NOMO-1 treated with dmso at 0.1 percent for 144 hours (cell line): ENCODE results near the gene ZBTB16.
A peak's percentile ranks its signal among the peaks of the same experiment; 100 is the strongest.

Experiments
- DNase-seq: peaks from one replicate; lab custom pipeline; 2025; ENCODE audit not compliant: unreplicated experiment; lab: John Stamatoyannopoulos, UW

ZBTB16 gene, protein sequence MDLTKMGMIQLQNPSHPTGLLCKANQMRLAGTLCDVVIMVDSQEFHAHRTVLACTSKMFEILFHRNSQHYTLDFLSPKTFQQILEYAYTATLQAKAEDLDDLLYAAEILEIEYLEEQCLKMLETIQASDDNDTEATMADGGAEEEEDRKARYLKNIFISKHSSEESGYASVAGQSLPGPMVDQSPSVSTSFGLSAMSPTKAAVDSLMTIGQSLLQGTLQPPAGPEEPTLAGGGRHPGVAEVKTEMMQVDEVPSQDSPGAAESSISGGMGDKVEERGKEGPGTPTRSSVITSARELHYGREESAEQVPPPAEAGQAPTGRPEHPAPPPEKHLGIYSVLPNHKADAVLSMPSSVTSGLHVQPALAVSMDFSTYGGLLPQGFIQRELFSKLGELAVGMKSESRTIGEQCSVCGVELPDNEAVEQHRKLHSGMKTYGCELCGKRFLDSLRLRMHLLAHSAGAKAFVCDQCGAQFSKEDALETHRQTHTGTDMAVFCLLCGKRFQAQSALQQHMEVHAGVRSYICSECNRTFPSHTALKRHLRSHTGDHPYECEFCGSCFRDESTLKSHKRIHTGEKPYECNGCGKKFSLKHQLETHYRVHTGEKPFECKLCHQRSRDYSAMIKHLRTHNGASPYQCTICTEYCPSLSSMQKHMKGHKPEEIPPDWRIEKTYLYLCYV

DNA sequence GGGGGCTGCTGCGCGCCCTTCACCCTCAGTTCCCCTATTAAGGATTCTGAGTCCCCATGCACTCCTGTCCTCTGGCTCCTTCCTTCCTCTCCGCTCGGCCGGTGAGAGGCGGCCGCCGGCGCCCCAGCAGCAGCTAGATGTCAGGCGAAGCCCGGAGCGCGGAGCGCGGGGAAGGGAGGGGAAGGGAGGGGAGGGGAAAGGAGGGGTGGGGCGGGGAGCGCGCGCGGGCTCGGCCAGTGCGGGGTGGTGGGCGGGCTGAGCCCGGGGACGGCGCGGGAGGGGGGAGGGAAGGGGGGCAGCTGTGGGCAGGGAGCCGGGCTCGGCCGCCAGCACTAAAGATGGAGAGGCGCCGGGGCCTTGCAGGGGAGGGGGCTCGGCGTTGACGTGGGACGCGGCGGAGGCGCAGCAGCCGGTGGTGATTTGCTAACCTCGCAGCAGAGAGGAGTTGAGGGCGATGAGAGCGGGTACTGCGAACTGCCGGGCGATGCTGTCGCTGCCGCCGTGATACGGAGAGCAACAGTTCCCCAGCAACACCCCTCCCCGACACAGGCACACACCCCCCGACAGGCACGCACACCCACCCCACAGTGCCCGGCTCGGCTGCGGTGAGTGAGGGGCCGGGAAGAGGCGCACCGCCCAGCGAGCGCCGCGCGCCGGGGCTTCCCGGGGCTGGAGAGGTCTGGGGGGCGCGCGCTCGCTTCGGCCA, at the start of gene ZBTB16:
Gene ZBTB16, plus strand, starts transcription at position 434 of the 706 bp plus-strand sequence. CDS start 3,590 bp downstream, outside the sequence.
- DNase-seq, result peak; percentile 66

GRCh38 chr11:114010931-114011330, 48.6 kb upstream of the ZBTB16 start:
- DNase-seq, result no peak

GRCh38 chr11:114011443-114011842, 48.1 kb upstream of the ZBTB16 start:
- no peak for DNase-seq

DNA sequence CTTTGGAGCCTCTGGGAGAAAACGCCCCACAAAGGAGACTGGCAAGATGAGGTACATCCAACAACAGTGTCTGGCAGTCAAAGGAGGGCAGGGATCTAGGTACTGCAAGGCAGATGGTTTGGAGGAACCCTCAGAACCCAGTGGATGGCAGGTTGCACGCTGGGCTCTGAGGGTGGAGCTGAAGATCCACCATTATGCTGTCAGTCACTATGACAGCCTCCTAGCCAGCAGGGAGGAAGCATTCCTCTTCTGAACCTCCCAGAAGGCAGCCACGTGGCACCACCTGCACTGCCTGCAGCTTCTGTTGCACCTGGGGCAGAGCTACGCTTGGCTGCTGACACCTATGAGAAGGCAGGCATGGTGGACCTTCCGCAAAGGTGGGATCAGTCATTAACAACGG, 44.4 kb upstream of the ZBTB16 start:
- no peak for DNase-seq

DNA sequence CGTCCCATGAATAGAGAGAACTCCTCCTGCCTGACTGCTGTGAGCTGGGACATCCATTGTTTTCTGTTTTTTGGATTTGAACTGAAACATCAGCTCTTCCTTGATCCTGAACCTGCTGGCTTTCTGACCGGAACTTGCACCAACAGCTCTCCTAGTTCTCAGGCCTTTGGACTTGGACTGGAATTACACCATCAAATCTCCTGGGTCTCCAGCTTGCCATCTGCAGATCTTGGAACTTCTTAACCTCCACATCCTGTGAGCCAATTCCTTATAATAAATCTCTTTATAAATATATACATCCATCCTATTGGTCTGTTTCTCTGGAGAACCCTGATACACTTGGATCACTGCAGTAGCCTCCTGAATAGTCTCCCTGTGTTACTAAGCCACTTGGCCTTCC, 42.5 kb upstream of the ZBTB16 start:
- DNase-seq, result no peak

GRCh38 chr11:114017723-114018122, 41.8 kb upstream of the ZBTB16 start:
- DNase-seq, result no peak

DNA sequence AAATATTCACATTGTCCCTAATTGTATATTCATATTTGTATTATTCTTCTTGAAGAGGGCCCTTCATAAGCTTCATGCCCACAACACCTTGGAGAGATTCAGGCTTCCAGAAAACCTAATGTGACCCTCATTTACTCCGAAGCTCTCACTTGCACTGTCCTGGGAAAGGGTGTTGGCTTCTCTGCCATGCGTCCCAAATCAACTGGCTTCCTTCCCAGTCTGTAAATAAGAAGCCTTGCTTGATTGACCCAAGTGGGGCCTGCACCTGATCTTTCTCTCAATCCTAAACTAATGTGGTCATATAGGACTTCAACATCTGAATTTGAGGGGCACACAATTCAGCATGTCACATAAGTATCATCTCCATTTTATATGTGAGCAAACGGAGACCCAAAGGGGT, 40.5 kb upstream of the ZBTB16 start:
- no peak for DNase-seq

DNA sequence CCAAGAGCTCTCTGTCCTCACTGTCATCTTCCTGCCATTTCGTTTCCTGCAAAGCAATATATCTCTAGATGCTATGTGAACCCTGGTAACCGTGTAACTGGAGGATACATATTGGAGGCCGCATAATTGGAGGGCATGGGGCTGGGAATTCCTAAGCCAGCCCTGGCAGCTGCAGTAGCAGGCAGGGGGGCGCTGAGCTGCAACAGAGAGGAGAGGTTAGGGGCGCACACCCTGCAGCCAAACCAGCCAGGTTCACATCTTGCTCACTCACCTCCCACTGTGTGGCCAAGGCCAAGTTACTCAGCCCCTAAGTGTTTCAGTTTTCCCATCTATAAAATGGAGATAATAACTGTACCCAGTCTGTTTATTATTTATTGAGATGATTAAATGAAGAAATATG, 39.9 kb upstream of the ZBTB16 start:
- no peak for DNase-seq

DNA sequence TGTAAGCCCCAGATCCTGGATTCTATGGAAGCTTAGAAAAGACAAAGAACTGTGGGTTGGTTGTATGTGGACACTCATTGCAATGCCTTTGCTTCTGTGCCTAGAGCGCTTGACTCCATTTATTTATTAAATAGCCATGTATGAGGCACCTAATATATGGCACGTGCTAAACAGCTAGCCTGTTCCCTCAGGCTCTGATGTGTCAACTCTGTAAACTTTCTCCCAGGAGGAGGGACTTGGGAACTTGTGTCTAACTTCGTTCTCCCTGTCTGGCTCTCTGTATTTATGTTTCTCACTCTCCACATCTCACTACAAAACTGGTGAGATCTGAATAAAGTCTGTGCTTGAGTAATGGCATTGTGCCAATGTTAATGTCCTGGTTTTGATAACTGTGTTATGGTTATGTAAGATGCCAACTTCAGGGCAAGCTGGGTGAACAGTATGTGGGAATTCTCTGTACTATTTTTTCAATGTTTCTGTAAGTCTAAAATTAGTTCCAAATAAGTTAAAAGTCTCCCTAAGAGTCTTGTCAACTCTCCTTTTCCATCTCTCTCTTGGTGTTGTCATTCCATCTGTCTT, 34.1 kb upstream of the ZBTB16 start:
- no peak for DNase-seq

DNA sequence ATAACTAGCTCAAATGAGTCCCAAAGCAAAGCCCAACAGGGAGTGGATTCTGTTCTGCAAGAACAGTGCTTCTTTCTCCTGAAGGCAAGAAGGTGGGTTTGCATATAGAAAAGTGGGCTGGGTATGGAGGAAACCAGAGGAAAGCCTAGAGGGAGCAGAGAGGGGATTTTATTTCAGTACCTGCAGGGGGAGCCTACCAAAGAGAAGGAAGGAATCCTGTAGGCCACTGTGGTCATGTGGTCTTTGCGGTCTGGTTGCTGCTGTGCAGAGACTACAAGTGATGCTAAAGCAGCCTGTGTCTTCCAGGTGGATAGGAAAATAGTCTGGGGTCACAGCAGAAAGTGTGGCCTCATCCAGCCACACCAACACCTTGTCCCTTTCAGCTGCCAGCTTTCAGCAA, 33.2 kb upstream of the ZBTB16 start:
- DNase-seq, result no peak

GRCh38 chr11:114027391-114027790, 32.1 kb upstream of the ZBTB16 start:
- DNase-seq, result no peak

DNA sequence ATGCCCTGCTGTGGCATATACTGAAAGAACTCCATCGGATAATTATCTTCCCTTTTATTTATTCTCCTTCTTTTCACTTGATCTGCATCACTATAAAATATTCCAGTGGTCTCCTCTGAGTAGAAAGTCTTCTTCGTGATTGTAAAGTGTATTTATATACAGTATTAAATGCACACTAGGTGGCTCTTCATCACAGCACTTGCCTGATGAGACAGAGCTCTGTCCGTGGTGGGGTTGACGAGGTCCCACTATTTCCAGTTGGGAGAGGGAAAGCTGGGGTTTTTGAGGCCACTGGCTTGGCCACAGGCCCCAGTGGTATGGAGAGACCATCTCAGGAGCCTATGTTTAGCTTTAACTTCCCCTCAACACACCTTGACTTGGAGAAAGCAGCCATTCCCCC, 31.6 kb upstream of the ZBTB16 start:
- DNase-seq, result no peak

- no peak for DNase-seq
Measured at GRCh38 chr11:114031246-114031966, 28.1 kb upstream of the ZBTB16 start.

- DNase-seq, result no peak
Measured at GRCh38 chr11:114031967-114032320, 27.6 kb upstream of the ZBTB16 start.

GRCh38 chr11:114033066-114033465, 26.4 kb upstream of the ZBTB16 start:
- no peak for DNase-seq

DNA sequence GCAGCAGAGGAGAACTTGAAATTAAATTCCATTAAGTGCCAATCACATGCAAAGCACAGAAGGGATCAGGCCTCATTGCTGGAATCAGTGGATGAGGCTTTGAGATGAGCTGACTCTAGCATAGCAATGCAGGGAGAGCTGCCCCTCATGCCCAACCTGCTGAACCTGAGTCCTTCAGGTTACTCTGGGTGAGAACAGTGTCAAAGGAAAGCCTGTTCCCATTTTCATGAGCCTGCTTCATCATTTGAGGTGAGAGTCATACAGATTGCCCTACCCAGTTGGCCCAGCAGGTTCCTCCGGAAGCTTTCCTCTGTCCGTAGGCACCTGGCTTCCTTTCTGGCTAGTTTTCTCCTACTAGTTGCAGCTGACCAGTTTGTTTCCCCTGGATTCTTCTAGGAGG, 25.9 kb upstream of the ZBTB16 start:
- DNase-seq, result no peak

- DNase-seq, result no peak
Measured at GRCh38 chr11:114034956-114035355, 24.6 kb upstream of the ZBTB16 start.

GRCh38 chr11:114036147-114036811, 23.2 kb upstream of the ZBTB16 start:
- peak; percentile 39 for DNase-seq

DNA sequence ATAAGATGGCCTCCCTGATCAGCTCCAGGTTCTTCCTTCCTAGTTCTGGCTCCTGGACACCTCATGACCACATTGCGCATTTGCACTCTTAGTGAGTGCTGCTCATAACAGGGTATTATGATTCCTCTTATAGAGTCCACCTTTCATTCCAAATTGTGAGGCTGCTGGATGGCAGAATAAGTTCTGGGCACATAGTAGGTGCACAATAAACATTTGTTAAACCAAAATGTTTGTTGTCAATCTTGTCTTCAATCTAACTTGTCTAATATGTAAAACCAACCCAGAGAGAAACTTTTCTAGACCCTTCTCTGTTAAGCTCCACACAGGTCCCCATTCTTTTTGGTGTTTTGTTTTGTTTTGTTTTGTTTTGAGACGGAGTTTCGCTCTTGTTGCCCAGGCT, 22.6 kb upstream of the ZBTB16 start:
- no peak for DNase-seq

DNA sequence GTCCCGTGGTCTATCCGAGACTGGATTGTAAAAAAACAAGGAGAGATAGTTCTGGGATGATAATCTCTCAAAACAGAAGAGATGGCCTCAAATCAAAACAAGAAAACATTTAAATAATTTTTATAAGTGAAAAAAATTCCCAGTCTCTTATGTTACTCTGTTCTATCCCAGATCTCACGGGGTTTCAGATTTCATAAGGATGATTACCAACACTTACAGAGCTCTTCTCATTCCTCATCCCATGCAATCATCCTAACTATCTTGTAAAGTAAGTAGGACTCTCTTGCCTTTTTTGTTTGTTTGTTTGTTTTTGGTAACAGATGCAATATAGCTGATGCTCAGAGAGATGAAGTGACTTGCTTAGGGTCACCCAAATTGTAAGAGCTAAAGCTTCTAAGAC, 20.0 kb upstream of the ZBTB16 start:
- DNase-seq, result no peak
